ENCODE data around the gene EGFL7. TPM values are rescaled to one million over a fixed set of nuclear protein-coding genes. Genes with fewer than 3 reads are reported as not detected.

Gene EGFL7
- total RNA-seq, 3 donors from 2014 or later = 15.9 to 43.4 (median 18.9) TPM

GRCh38 chr9:136645352-136645902, 17.3 kb upstream of the EGFL7 start:
- H3K9me3 ChIP-seq = no peaks in the 10 kb centered on the region
- TF ChIP-seq CTCF (IDR thresholded peaks at IDR 0.05) = no peak
- DNase-seq (peak in 1 of 3 donors; percentile 30), ATAC-seq (no peak)
- intact Hi-C loops (cut with DNase I, micrococcal nuclease) = no loop called here
- no peak overlapping the region for H3K4me3 ChIP-seq
- H3K4me1 ChIP-seq (ENCODE audit: low read depth) = peaks cover 11% of the 10 kb centered on the region
- no peaks in the 10 kb centered on the region for H3K36me3 ChIP-seq (ENCODE audit: low read depth)

GRCh38 chr9:136645903-136646754, 16.6 kb upstream of the EGFL7 start:
- H3K4me3 ChIP-seq = no peak overlapping the region
- H3K4me1 ChIP-seq (ENCODE audit: low read depth) = peaks cover 11% of the 10 kb centered on the region
- no peak for TF ChIP-seq CTCF (IDR thresholded peaks at IDR 0.05)
- peak; percentile 39 for ATAC-seq
- DNase-seq = peak in 2 of 3 donors; percentile 57 to 66
- no peaks in the 10 kb centered on the region for H3K9me3 ChIP-seq
- H3K36me3 ChIP-seq (ENCODE audit: low read depth) = no peaks in the 10 kb centered on the region
- intact Hi-C loops (cut with DNase I, micrococcal nuclease) = no loop called here

- Histone ChIP-seq H3K4me3 (no peak overlapping the region), H3K4me1 (ENCODE audit: low read depth) (peaks cover 11% of the 10 kb centered on the region), H3K36me3 (ENCODE audit: low read depth) (no peaks in the 10 kb centered on the region), H3K9me3 (no peaks in the 10 kb centered on the region)
- no peak for TF ChIP-seq CTCF (IDR thresholded peaks at IDR 0.05)
- DNase-seq = peak in 1 of 3 donors; percentile 30
- ATAC-seq = no peak
- intact Hi-C loops (cut with DNase I, micrococcal nuclease) = no loop called here
Measured at GRCh38 chr9:136646827-136647711, 15.6 kb upstream of the EGFL7 start.

GRCh38 chr9:136648751-136649150, 14.0 kb upstream of the EGFL7 start:
- Histone ChIP-seq H3K9me3 (no peaks in the 10 kb centered on the region), H3K4me1 (ENCODE audit: low read depth) (peaks cover 11% of the 10 kb centered on the region), H3K36me3 (ENCODE audit: low read depth) (no peaks in the 10 kb centered on the region), H3K4me3 (no peak overlapping the region)
- intact Hi-C loops (cut with DNase I, micrococcal nuclease) = no loop called here
- peak in 2 of 3 donors; percentile 34 to 55 for DNase-seq
- no peak for TF ChIP-seq CTCF (IDR thresholded peaks at IDR 0.05)
- no peak for ATAC-seq

GRCh38 chr9:136650021-136650420, 12.7 kb upstream of the EGFL7 start:
- no peak for DNase-seq
- Histone ChIP-seq H3K4me3 (no peak overlapping the region), H3K9me3 (no peaks in the 10 kb centered on the region), H3K4me1 (ENCODE audit: low read depth) (peaks cover under 1% of the 10 kb centered on the region), H3K36me3 (ENCODE audit: low read depth) (no peaks in the 10 kb centered on the region)
- intact Hi-C loops (cut with DNase I, micrococcal nuclease) = no loop called here
- TF ChIP-seq CTCF (IDR thresholded peaks at IDR 0.05) = no peak
- ATAC-seq = no peak

Measured in mucosa of descending colon (tissue), 3 donors.